Mammary epithelial cell (primary cell): ENCODE measurements around the gene MT1G.
"Not testable (repeated sequence)": the region's sequence is repeated elsewhere in the genome, so short reads cannot be mapped to it uniquely, and the experiment has no call there.

Source experiments
- EZH2 ChIP-seq: IDR thresholded peaks from 2 replicates; pipeline ENCODE4 v1.6.1; 2012; ENCODE audit warnings: low read length, inconsistent platforms, borderline replicate concordance
- TF ChIP-seq, protein P1 (sequence below), 2 donors: IDR thresholded peaks in 1 of 2; conservative IDR thresholded peaks in 1 of 2; 2 replicates each; pipeline ENCODE4 v1.5.1; 2011 to 2012; ENCODE audit warnings: inconsistent platforms in 2 of 2, low read length in 2 of 2, mild to moderate bottlenecking in 2 of 2, control low read depth in 1 of 2, low read depth in 1 of 2; ENCODE audit not compliant: insufficient read depth in 1 of 2; ENCODE audit errors: extremely low read depth in 1 of 2

DNA sequence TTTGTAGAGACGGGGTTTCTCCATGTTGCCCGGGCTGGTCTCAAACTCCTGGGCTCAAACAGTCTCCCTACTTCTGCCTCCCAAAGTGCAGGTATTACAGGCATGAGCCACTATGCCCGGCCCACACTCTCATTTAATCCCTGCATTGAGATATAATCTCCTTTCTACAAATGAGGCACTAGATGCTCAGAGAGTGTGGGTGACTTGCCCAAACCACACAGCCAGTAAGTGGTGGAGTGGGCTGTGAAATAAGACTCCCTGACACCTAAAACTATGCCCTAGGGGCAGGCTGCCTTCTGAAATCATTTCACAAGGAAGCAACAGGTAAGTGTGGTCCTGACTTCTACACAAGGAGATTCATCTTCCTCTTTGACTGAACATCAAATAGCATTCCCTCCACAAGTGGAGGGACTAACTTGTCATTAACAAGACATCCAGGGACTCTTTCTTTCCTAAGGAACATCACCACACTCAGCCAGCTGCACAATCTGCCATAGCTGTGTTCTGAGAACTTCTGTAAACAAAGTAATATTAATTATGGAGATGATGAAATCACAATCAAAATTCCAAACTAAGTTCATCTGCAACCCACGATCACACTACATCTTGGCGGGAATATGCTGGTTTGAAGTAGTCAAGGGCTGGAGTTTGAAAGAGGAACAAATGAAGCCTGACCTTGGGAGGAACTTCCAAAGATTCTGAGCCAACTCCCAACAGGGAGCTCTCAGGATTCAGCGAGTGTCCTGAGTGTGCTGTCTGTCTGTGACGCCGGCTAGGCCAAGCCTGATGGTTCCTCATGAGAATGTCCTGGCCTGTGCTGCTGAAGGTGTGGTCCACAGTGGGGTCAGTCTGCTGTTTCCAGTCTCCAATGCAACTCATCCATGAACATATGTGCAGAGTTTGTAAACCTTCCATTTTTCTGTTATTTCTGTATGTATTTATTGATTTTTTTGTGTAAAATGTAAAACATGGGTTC is 2.3 kb downstream of the MT1G start:
- TF ChIP-seq, protein P1, sequence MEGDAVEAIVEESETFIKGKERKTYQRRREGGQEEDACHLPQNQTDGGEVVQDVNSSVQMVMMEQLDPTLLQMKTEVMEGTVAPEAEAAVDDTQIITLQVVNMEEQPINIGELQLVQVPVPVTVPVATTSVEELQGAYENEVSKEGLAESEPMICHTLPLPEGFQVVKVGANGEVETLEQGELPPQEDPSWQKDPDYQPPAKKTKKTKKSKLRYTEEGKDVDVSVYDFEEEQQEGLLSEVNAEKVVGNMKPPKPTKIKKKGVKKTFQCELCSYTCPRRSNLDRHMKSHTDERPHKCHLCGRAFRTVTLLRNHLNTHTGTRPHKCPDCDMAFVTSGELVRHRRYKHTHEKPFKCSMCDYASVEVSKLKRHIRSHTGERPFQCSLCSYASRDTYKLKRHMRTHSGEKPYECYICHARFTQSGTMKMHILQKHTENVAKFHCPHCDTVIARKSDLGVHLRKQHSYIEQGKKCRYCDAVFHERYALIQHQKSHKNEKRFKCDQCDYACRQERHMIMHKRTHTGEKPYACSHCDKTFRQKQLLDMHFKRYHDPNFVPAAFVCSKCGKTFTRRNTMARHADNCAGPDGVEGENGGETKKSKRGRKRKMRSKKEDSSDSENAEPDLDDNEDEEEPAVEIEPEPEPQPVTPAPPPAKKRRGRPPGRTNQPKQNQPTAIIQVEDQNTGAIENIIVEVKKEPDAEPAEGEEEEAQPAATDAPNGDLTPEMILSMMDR (conservative IDR thresholded peaks at IDR 0.05 in 1 of 2, IDR thresholded peaks at IDR 0.05 in 1 of 2; ENCODE audit: extremely low read depth in 1 of 2, insufficient read depth in 1 of 2, low read depth in 1 of 2, low read length in 2 of 2): not testable (repeated sequence)
- not testable (repeated sequence) for TF ChIP-seq EZH2
